Measurements from ENCODE around the gene BTG1.

DNA sequence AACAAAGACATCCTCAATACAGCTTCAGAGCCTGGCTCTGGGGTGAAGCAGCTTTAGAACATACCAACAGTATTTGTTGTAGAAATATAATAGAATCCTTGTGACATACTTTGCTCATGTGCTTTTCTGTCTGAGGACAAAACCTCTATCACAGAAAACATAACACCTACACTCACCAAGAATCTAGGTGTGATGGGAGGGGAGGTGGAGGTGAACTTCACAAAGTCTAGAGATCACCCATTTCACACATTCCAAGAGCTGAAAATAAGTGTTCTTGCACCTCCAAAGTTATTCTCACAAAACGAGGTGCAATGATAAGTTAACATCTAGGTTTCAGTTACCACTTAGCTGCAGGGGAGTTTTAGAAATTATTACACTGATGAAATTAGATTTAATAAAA is 32.7 kb upstream of the BTG1 start:
- TF ChIP-seq, protein P1, sequence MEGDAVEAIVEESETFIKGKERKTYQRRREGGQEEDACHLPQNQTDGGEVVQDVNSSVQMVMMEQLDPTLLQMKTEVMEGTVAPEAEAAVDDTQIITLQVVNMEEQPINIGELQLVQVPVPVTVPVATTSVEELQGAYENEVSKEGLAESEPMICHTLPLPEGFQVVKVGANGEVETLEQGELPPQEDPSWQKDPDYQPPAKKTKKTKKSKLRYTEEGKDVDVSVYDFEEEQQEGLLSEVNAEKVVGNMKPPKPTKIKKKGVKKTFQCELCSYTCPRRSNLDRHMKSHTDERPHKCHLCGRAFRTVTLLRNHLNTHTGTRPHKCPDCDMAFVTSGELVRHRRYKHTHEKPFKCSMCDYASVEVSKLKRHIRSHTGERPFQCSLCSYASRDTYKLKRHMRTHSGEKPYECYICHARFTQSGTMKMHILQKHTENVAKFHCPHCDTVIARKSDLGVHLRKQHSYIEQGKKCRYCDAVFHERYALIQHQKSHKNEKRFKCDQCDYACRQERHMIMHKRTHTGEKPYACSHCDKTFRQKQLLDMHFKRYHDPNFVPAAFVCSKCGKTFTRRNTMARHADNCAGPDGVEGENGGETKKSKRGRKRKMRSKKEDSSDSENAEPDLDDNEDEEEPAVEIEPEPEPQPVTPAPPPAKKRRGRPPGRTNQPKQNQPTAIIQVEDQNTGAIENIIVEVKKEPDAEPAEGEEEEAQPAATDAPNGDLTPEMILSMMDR (IDR thresholded peaks at IDR 0.05) = no peak
- no peak for TF ChIP-seq EZH2 (IDR thresholded peaks at IDR 0.05)
